CD4-positive, alpha-beta T cell (primary cell): Measurements from ENCODE around the gene CROCC2. TPM values are rescaled to one million over a fixed set of nuclear protein-coding genes. Genes with fewer than 3 reads are reported as not detected.

Experiments used
- ATAC-seq: fragments of 200-7000 bp; cut with Tn5 transposase; one replicate; pipeline ENCODE4 v1.10.0; 2022; ENCODE audit warnings: mild to moderate bottlenecking; ENCODE audit not compliant: poor library complexity
- CTCF ChIA-PET: fragments of 350-600 bp; sonication (Branson Sonifier 250); formaldehyde crosslinking; loops from one replicate; lab custom pipeline; 2021; ENCODE audit warnings: antibody characterized with exemption, inconsistent platforms; lab: Charles Lee
- POLR2A ChIA-PET: fragments of 350-600 bp; sonication (Branson Sonifier 250); formaldehyde crosslinking; loops from one replicate; lab custom pipeline; 2021; ENCODE audit warnings: antibody characterized with exemption, inconsistent platforms; lab: Charles Lee
- DNase-seq, 14 experiments: peaks; one replicate each; pipeline ENCODE4 v3.0.0-alpha.2; 2013 to 2020; ENCODE audit warnings: mixed read lengths in 2 of 14
- H3K27ac ChIP-seq, 2 donors: one replicate each; pipeline versions ENCODE4 v1.5.1 to v1.7.0; 2013; ENCODE audit warnings: low read length in 2 of 2, low read depth in 1 of 2, mild to moderate bottlenecking in 1 of 2
- H3K27me3 ChIP-seq, 2 experiments: 1 replicate in 1 of 2; 2 replicates in 1 of 2; pipeline versions ENCODE4 v1.6.1 to v1.7.0; 2013; ENCODE audit warnings: low read length in 2 of 2, control low read depth in 1 of 2, mild to moderate bottlenecking in 1 of 2, moderate library complexity in 1 of 2; ENCODE audit not compliant: insufficient read depth in 2 of 2, control insufficient read depth in 1 of 2
- H3K36me3 ChIP-seq: one replicate; pipeline ENCODE4 v1.6.1; 2013; ENCODE audit warnings: low read length, control low read depth; ENCODE audit not compliant: insufficient read depth
- H3K4me1 ChIP-seq: one replicate; pipeline ENCODE4 v1.6.1; 2013; ENCODE audit warnings: low read length, control low read depth; ENCODE audit not compliant: insufficient read depth
- H3K4me3 ChIP-seq: one replicate; pipeline ENCODE4 v1.5.1; 2013; ENCODE audit warnings: mild to moderate bottlenecking, low read length, moderate library complexity
- H3K9me3 ChIP-seq, 2 experiments: 1 replicate in 1 of 2; 2 replicates in 1 of 2; pipeline versions ENCODE4 v1.6.1 to v1.7.0; 2013; ENCODE audit warnings: low read length in 2 of 2, mild to moderate bottlenecking in 2 of 2, control low read depth in 1 of 2, moderate library complexity in 1 of 2; ENCODE audit not compliant: control insufficient read depth in 1 of 2, insufficient read depth in 1 of 2
- H3K27ac Mint-ChIP-seq: one replicate; pipeline ENCODE4 v1.8.0; 2020; ENCODE audit warnings: mixed read lengths
- H3K27me3 Mint-ChIP-seq: one replicate; pipeline ENCODE4 v1.8.0; 2021; ENCODE audit warnings: mixed read lengths
- H3K36me3 Mint-ChIP-seq: one replicate; pipeline ENCODE4 v1.8.0; 2021; ENCODE audit warnings: low read depth, mixed read lengths
- H3K4me1 Mint-ChIP-seq: one replicate; pipeline ENCODE4 v1.8.0; 2021; ENCODE audit warnings: low read depth, mixed read lengths
- H3K4me3 Mint-ChIP-seq: one replicate; pipeline ENCODE4 v1.8.0; 2020; ENCODE audit warnings: mild to moderate bottlenecking, mixed read lengths
- H3K9me3 Mint-ChIP-seq: one replicate; pipeline ENCODE4 v1.8.0; 2020; ENCODE audit warnings: mixed read lengths
- intact Hi-C, 2 experiments: fragments of 100-400 bp; cut with DNase I in 1 of 2; cut with micrococcal nuclease in 1 of 2; formaldehyde crosslinking; loops; one replicate each; pipeline versions ENCODE4 v1.15.1 to v1.9.0; 2023 to 2025; cut with DNase I, micrococcal nuclease
- total RNA-seq, 174 experiments: library from RNA in 2 of 174; stranded (reverse) in 2 of 174; gene quantifications; one replicate each; pipeline ENCODE4 v1.2.3 and lab custom pipeline; 2021 to 2026
- TF ChIP-seq, protein P1 (sequence below): fragments of 200-600 bp; IDR thresholded peaks from one replicate; pipeline ENCODE4 v1.8.0; 2022; ENCODE audit warnings: antibody characterized with exemption, mild to moderate bottlenecking

The CROCC2 gene
- total RNA-seq, 2 experiments from 2014 or later = not detected

DNA sequence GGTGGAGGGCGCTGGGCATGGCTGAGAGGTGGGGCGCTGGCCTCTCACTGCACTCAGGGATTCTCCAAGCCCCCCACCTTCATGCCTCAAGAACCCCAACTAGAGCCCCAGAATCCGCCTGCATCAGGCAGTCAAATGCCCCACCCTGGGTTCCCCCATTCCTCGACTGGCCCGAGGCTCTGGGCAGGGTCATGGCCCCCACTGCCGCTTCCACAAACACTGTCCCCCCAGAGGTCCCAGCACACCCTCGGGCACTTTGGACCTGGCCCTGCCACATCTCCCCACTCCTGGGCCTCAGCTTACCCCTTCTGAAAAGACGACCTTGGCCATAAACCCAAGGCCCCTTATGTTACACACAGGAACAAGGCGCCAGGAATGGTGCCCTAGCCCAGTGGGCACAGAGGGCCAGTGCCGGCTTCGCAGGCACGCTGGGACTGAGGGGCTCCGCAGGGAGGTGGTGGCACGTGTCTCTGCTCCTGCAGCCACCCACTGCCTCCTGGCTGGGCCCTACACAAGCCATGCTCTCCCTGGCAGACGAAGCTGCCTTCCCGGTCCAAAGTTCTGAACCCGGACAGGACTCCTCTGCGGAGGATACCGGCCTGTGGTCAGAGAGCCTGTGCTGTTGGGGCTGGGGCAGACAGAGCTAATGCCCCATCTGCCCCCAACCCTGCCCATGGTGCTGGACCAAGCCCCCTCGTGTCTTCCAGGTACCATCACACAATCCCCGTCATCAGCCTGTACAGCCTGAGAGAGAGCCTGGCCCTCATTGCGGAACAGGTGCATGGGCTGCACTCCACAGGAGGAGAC is 30.7 kb upstream of the CROCC2 start:
- TF ChIP-seq, protein P1, sequence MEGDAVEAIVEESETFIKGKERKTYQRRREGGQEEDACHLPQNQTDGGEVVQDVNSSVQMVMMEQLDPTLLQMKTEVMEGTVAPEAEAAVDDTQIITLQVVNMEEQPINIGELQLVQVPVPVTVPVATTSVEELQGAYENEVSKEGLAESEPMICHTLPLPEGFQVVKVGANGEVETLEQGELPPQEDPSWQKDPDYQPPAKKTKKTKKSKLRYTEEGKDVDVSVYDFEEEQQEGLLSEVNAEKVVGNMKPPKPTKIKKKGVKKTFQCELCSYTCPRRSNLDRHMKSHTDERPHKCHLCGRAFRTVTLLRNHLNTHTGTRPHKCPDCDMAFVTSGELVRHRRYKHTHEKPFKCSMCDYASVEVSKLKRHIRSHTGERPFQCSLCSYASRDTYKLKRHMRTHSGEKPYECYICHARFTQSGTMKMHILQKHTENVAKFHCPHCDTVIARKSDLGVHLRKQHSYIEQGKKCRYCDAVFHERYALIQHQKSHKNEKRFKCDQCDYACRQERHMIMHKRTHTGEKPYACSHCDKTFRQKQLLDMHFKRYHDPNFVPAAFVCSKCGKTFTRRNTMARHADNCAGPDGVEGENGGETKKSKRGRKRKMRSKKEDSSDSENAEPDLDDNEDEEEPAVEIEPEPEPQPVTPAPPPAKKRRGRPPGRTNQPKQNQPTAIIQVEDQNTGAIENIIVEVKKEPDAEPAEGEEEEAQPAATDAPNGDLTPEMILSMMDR = no peak
- ChIA-PET CTCF (no interaction called here), POLR2A (no interaction called here)
- no peak overlapping the region for H3K27ac ChIP-seq
- Mint-ChIP-seq H3K4me1 (no peaks in the 10 kb centered on the region), H3K36me3 (no peaks in the 10 kb centered on the region), H3K4me3 (no peak overlapping the region), H3K27ac (no peak overlapping the region), H3K27me3 (no peaks in the 10 kb centered on the region), H3K9me3 (no peaks in the 10 kb centered on the region)
- no peak for ATAC-seq
- no peaks in the 10 kb centered on the region for H3K36me3 ChIP-seq
- H3K4me3 ChIP-seq = no peak overlapping the region
- no peaks in the 10 kb centered on the region for H3K9me3 ChIP-seq
- DNase-seq = no peak
- no peaks in the 10 kb centered on the region for H3K27me3 ChIP-seq
- intact Hi-C loops = no loop called here
- no peaks in the 10 kb centered on the region for H3K4me1 ChIP-seq

DNA sequence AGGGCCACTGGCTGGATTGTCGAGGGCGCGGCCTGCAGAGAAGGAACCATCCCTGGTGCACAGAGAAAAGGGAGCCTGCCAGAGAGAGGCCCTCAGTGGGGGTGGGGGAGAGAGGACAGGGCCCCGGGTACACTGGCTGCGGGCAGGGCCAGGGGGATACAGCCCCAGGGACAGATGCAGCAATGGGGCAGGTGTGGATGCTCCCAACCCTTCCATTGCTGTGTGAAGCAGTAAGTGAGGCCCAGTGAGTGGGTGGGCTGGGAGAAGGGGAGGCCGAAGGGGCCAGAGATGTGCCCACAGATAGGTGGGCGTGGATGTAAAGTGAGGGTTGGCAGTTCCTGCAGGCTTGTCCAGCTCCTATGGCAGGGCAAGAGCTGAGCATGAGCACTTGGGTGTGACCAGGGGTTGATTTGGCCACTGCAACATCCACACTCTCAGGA is 30.1 kb upstream of the CROCC2 start:
- TF ChIP-seq, protein P1 = no peak
- Mint-ChIP-seq H3K27ac (no peak overlapping the region), H3K9me3 (no peaks in the 10 kb centered on the region), H3K27me3 (no peaks in the 10 kb centered on the region), H3K4me1 (no peaks in the 10 kb centered on the region), H3K36me3 (no peaks in the 10 kb centered on the region), H3K4me3 (no peak overlapping the region)
- ATAC-seq (no peak), DNase-seq (no peak)
- H3K36me3 ChIP-seq = no peaks in the 10 kb centered on the region
- no peak overlapping the region for H3K4me3 ChIP-seq
- no peaks in the 10 kb centered on the region for H3K4me1 ChIP-seq
- H3K27ac ChIP-seq = no peak overlapping the region
- no peaks in the 10 kb centered on the region for H3K9me3 ChIP-seq
- ChIA-PET POLR2A (no interaction called here), CTCF (no interaction called here)
- intact Hi-C loops = no loop called here
- H3K27me3 ChIP-seq = no peaks in the 10 kb centered on the region

DNA sequence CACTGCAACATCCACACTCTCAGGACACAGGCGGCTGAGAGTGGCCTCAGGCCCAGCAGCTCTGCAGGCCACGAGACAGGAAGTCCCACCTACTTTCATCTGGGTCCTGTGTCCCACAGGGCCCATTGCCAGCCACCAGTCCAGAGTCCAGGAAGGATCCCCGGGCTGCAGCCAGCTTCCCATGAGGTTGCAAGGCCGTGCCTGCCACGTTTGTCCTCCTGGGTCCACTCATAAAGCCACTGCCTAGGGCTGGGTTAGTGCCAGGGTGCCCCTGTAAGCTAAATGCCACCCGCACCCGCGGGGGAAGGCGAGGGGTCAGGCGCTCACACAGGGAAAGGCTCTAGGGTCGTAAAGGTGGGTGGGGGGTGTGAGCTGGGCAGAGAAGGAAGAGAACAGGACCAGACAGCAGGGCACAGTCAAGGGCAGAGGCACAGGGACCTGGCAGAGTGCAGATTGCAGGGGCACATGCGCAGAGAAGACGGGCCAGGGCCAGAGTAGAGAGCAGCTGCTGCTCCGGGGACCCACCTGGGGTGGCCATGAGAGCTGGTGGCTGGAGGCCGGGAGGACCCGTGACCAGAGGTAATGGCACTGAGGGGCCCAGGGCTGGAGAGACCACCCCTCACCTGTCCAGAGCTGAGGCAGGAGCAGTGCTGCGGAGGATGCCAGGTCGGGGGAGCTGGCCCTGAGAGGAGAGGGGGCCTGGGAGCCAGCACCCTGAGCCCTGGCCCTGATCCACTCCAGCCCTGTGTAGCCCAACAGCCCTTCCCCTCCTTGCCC is 29.5 kb upstream of the CROCC2 start:
- POLR2A ChIA-PET = no interaction called here
- no peak for ATAC-seq
- Mint-ChIP-seq H3K36me3 (no peaks in the 10 kb centered on the region), H3K9me3 (no peaks in the 10 kb centered on the region), H3K27me3 (no peaks in the 10 kb centered on the region), H3K4me3 (no peak overlapping the region), H3K4me1 (no peaks in the 10 kb centered on the region), H3K27ac (no peak overlapping the region)
- H3K27ac ChIP-seq = no peak overlapping the region
- H3K4me3 ChIP-seq = no peak overlapping the region
- no peaks in the 10 kb centered on the region for H3K9me3 ChIP-seq
- intact Hi-C loops = no loop called here
- CTCF ChIA-PET = no interaction called here
- no peaks in the 10 kb centered on the region for H3K4me1 ChIP-seq
- DNase-seq = no peak
- no peaks in the 10 kb centered on the region for H3K27me3 ChIP-seq
- no peaks in the 10 kb centered on the region for H3K36me3 ChIP-seq
- TF ChIP-seq, protein P1 = no peak
